GM12891 (cell line): ENCODE results near the gene SPA17.

Experiments
- PAX5 ChIP-seq: IDR thresholded peaks from 2 replicates; pipeline ENCODE4 v1.6.1; 2011; ENCODE audit warnings: low read length, moderate library complexity, mild to moderate bottlenecking; ENCODE audit not compliant: insufficient read depth, severe bottlenecking
- POLR2A ChIP-seq: IDR thresholded peaks from 2 replicates; pipeline ENCODE4 v1.6.1; 2011; ENCODE audit warnings: low read depth, low read length, control low read depth
- POLR2AphosphoS5 ChIP-seq: IDR thresholded peaks from 2 replicates; pipeline ENCODE4 v1.6.1; 2011; ENCODE audit warnings: low read depth, low read length, control low read depth
- POU2F2 ChIP-seq: IDR thresholded peaks from 2 replicates; pipeline ENCODE4 v1.6.1; 2011; ENCODE audit warnings: low read depth, mild to moderate bottlenecking, control low read depth, low read length, moderate library complexity

GRCh38 chr11:124742555-124742954 is 68.9 kb downstream of the SPA17 start:
- TF ChIP-seq POLR2AphosphoS5 (no peak), POLR2A (no peak), POU2F2 (no peak), PAX5 (no peak)
